Right lobe of liver (tissue), 4 donors: ENCODE data around the gene AIMP1.

Experiments used
- CTCF ChIP-seq, 4 donors: fragments of 200-600 bp in 3 of 4; fragments of 450-650 bp in 1 of 4; IDR thresholded peaks; one replicate each; pipeline versions ENCODE4 v1.5.1 to v1.8.0; 2016 to 2022; ENCODE audit warnings: antibody characterized with exemption in 4 of 4, mild to moderate bottlenecking in 2 of 4
- POLR2A ChIP-seq: fragments of 450-650 bp; IDR thresholded peaks from one replicate; pipeline ENCODE4 v1.6.1; 2017; ENCODE audit warnings: antibody characterized with exemption, mild to moderate bottlenecking
- donor health status: DM: no; HTN: no; CAD: no.
- donor health status: DM: no; HTN: no; CAD: no.
- donor health status: DM: no; HTN: yes; CAD: no.

GRCh38 chr4:106312997-106313522 lies 3.3 kb upstream of the AIMP1 start:
- TF ChIP-seq CTCF (IDR thresholded peaks at IDR 0.05) = no peak
- no peak for TF ChIP-seq POLR2A
